ELF-1 (cell line): ENCODE results near the gene PLCB1.
"Not testable (repeated sequence)": the region's sequence is repeated elsewhere in the genome, so short reads cannot be mapped to it uniquely, and the experiment has no call there.

Experiments used
- DNase-seq: peaks from one replicate; pipeline ENCODE4 v3.0.0-alpha.2; 2016; ENCODE audit warnings: low read depth, low spot score

PLCB1 gene

DNA sequence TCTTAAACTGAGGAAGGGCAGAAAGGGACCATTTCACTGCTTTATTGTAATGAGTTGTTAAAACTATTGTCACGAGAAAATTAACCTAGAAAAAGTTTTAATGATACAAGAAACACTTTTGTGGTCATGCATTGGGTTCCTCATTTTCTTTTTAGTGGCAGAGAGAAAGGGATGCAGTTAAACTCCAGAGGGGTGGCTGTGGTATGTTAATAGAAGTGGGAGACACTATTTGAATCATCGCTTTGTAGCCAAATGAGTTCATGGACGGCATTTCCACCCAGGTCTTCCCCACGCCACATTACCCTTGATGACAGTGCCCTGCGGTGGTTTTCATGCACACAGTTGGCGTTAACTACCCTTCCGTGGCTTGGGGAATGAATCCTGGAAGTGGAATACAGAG lies 235.6 kb downstream of the PLCB1 start:
- no peak for DNase-seq

DNA sequence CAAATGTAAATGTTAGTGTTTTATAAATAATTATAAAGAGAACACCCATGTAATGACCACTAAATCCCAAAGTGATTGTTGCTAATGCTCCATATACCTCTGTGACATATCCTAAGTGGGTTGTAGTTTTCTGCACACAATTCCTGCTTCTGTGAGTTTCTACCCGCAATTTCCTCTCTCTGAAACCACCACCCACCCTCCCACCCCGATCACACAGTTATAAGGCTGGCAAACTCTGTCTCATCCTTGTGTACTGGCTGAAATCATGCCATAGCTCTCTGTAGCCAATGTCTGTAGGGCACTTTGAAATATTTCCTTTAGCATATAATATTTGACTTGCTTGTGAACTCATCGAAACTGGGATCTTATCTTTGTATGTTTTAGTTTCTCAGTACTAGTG lies 236.6 kb downstream of the PLCB1 start:
- DNase-seq, result no peak

GRCh38 chr20:8369311-8369710 lies 237.2 kb downstream of the PLCB1 start:
- DNase-seq, result no peak

DNA sequence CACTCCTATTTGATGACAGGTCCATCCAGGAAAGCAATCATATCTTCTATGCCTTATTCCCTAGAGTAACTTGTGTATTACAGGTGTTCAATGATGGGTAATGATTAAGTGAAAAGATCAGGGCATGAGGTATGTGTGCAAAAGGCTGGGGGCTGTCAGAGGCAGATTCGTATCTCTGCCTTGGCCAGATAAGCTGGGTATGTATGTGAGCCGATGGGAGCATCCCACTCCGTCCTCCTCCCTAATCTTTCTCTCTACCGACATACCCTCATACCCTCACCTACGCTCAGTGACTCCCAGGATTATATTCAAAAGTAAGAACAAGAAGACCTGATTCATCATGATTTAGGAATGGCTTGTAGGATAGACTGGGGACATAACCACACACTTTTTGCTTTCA lies 238.7 kb downstream of the PLCB1 start:
- no peak for DNase-seq

- no peak for DNase-seq
Measured at GRCh38 chr20:8372824-8373380, 240.8 kb downstream of the PLCB1 start.

- DNase-seq, result no peak
Measured at GRCh38 chr20:8373579-8373978, 241.5 kb downstream of the PLCB1 start.

DNA sequence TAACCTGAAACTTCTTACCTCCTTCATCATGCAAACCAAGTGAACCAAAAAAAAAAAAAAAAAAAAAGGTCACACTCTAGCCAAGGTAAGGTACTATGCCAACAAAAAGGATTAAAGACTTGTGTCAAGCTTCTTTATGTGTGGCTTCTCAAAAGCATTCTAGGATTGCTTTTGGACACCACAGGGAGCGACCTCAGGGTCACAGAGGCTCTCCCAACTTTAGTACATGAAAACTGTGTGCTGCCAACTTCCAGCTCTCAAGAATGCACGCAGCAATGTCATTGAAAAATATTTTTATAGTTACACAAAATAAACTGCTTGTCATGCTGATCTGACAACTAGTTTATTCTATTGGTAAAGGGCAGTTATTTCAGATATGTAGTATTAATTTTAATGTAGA lies 243.8 kb downstream of the PLCB1 start:
- no peak for DNase-seq

DNA sequence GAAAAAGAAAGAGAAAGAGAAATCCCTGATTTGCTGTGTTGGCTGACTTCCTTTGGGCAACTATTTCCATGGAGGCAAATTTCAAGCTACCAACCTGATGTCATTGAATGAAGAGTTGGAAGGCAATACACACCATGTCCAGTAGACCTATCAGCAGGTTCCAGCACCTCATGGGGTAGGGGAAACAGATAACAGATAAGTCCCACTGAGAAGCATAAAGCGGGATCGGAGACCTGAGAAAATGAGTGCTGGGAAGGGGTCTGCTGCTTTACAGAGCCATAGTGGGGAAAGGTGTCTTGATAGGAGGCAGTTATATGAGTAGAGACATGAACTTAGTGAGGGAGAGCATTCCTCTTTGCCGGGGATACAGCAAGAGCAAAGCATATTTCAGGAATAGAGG lies 244.9 kb downstream of the PLCB1 start:
- no peak for DNase-seq

DNA sequence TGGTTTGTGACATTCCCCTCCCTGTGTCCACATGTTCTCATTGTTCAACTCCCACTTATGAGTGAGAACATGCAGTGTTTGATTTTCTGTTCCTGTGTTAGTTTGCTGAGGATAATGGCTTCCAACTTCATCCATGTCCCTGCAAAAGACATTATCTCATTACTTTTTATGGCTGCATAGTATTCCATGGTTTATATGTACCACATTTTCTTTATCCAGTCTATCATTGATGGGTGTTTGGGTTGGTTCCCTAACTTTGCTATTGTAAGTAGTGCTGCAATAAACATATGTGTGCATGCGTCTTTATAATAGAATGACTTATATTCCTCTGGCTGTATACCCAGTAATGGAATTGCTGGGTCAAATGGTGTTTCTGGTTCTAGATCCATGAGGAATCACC lies 247.1 kb downstream of the PLCB1 start:
- not testable (repeated sequence) for DNase-seq

GRCh38 chr20:8385247-8385646 lies 253.2 kb downstream of the PLCB1 start:
- DNase-seq, result peak; percentile 80

GRCh38 chr20:8386991-8387390 lies 254.9 kb downstream of the PLCB1 start:
- DNase-seq, result no peak

GRCh38 chr20:8388141-8388540 lies 256.1 kb downstream of the PLCB1 start:
- DNase-seq, result no peak

DNA sequence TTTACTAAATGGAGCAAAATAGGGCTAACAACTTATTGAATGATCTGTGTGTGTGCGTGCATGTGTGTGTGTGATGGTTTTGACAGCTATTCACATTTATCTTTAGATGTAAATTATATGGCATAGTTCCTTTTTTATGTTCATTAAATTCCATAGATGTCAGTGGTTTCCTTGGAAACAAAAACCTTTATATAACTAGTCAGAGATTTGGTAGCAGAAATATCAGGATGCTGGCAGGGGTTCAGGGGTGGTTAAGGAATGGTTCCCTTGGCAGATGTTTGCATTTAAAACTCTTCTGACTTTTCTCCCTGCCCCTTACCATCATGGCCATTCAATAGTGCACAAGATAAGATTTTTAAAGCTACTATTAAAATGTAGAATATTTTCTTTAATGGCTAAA lies 256.6 kb downstream of the PLCB1 start:
- DNase-seq, result no peak

DNA sequence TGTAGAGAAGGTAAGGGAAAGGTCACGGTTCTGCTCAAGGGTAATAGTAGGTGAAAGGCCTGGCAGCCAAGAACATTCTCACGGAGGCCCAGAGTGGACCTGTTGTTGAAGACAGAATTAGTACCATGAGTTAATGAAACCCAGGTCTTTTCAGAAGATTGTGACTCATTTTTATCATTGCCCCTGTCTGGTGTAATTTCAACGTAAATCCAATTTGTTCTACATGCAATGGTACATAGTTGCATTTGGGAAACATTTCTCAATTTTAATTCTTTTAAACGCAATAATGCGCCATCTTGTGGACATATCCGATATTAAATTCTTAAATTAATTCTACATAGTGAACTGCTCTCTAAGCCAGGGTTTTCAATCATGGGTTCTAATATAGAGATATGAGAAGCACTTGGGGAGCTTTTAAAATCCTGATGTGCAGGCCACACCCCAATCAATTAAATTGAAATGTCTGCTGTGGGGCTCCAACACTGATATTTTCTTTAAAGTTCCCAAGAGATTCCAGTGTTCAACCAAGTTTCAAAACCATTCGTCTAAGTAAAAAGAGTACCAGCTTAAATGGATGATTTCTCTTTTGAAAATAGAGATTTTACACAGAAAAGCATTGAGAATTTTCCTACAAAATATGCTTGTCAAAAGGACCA lies 257.4 kb downstream of the PLCB1 start:
- DNase-seq, result no peak

- no peak for DNase-seq
Measured at GRCh38 chr20:8390037-8390433, 258.0 kb downstream of the PLCB1 start.

DNA sequence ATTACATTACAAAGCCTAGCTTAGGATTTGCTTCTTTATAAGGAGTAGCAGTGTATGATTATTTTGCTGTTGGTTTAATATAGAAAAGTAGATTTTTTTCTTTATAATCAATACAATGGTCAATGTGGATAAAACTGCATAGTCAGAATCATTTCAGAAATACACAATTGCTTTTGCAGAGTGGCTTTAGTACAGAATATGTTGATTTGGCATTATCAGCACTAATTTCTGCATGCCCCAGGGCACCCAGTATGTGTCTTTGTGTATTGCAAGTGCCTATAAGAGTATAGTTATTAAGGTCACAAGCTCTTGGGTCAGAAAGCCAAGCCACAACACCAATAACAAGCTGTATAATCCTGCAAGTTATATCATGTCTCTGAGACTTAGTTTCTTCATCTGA lies 258.4 kb downstream of the PLCB1 start:
- no peak for DNase-seq

DNA sequence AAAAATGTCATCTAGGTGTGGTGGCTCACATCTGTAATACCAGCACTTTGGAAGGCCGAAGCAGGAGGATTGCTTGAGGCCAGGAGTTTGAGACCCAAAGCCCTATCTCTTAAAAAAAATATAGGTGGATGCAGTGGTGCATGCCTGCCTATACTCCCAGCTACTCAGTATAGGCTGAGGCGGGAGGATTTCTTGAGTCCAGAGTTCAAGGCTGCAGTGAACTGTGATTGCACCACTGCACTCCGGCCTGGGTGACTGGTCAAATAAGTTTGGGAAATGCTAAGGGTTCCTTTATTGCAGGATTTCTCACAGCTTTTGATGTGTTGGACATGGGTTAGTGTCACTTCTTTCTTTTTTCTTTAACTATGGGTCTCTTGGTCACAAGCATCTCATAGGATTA lies 261.3 kb downstream of the PLCB1 start:
- DNase-seq, result no peak

GRCh38 chr20:8394308-8394945 lies 262.4 kb downstream of the PLCB1 start:
- DNase-seq, result no peak

- no peak for DNase-seq
Measured at GRCh38 chr20:8395956-8396355, 263.9 kb downstream of the PLCB1 start.

DNA sequence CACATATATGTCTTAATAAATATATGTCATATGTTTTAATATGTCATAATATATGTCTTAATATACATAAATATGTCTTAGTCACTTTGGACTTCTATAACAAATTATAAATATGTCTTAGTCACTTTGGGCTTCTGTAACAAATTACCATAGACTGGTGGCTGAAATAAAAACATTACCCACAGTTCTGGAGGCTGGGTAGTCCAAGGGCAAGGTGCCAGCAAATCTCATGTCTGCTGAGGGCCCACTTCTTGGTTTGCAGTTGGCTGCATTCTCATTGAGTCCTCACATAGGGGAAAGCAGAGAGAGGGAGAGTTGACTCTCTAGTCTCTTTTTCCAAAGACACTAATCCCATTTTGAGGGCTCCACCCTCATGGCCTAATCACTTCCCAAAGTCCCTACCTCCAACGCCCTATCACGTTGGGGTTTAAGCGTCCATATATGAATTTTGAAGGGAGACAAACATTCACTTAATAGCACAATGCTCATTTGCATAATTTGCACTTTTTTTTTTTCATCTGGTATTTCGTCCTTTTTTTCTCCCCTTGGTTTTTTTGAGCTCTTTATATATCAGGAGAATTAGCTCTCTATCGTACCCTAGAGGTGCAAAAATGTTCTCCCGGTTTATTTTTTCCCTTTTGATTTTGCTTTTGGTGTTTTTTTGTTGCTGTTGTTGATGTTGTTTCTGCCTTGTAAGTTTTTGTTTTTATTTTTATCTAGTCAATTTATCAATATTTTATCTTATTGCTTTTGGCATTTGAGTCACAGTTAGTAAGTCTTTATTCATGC lies 266.4 kb downstream of the PLCB1 start:
- no peak for DNase-seq

DNA sequence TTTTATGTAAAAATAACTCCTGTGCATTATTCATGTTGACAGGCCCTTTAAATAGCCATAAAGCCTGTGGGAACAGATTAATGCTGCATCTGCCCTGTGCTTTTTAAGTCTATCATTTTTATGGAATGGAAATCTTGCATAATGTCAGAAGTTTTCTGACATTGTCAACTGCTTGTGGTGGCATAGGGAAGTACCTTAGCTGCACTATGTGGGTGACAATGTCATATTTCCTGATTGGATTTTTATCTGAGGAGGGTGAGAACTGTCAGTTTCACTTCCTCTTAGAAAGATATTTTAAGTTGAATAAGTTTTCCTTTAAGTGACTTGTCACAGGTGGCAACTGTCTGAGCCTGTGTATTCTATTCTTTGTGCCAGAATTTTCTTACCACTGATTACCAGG lies 267.9 kb downstream of the PLCB1 start:
- DNase-seq, result no peak

GRCh38 chr20:8400486-8400885 lies 268.4 kb downstream of the PLCB1 start:
- no peak for DNase-seq

GRCh38 chr20:8401556-8401955 lies 269.5 kb downstream of the PLCB1 start:
- DNase-seq, result no peak
